CD4-positive, alpha-beta T cell treated with Interleukin-2 at 100 ng/mL for 4 hours (primary cell): ENCODE results near the gene CEACAM3.

Experiments
- DNase-seq: peaks from one replicate; pipeline ENCODE4 v3.0.0-alpha.2; 2020; ENCODE audit warnings: low spot score

CEACAM3 gene

DNA sequence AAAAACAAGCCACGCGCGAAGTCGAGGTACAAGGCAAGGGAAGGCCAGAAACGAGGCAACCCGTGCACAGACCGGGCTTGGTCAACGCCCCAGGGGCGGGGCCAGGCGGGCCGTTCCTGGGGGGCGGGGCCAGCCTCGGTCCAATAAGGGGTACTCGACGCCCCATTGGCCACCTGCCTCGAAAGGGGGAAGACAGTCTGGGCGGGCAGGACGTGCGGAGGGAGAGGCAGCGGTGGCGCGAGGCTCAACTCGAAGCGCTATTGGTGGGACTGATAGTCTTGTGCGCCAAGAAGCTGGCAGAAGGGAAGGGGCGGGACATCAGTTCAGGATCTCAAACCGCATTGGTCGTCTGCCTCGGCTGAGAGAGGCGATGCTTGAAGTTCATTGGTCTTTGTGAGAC is 48.2 kb downstream of the CEACAM3 start, which contains the start of gene LYPD4:
Gene LYPD4 (minus strand): TSS at position 83 of the 400 bp plus-strand sequence. CDS start 5,398 bp downstream, outside the sequence.
- no peak for DNase-seq

DNA sequence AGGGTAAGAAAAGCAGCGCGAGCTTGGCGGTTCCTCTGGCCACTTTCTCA is 48.4 kb downstream of the CEACAM3 start, which contains the start of gene DMRTC2:
Gene DMRTC2 (plus strand): TSS at position 42 of the 50 bp plus-strand sequence. CDS start 2,387 bp downstream, outside the sequence.
- no peak for DNase-seq

DNA sequence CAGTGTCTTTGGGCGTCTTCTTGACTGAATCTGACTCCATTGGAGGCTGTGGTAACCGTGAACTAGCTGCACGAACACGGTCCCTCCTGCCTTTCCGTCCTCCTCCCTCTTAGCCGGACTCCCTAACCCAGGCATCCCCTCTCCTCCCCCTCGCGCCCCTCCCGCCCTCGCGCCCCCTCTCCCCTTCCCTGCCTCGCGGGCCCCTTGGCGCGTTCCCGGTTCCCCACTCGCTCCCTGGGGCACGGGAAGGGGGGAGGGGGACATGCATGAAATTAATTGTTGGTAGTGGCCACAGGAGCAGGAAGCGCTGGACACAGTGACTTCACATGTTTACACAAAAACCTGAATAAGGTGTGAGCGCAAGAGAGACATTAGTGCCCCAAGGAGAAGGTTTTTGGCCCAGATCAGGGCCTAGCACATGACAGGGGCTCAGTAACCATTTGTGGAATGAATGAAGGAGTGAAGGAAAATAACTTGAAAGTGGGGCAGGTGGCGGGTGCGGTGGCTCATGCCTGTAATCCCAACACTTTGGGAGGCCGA is 48.7 kb downstream of the CEACAM3 start:
- no peak for DNase-seq

DNA sequence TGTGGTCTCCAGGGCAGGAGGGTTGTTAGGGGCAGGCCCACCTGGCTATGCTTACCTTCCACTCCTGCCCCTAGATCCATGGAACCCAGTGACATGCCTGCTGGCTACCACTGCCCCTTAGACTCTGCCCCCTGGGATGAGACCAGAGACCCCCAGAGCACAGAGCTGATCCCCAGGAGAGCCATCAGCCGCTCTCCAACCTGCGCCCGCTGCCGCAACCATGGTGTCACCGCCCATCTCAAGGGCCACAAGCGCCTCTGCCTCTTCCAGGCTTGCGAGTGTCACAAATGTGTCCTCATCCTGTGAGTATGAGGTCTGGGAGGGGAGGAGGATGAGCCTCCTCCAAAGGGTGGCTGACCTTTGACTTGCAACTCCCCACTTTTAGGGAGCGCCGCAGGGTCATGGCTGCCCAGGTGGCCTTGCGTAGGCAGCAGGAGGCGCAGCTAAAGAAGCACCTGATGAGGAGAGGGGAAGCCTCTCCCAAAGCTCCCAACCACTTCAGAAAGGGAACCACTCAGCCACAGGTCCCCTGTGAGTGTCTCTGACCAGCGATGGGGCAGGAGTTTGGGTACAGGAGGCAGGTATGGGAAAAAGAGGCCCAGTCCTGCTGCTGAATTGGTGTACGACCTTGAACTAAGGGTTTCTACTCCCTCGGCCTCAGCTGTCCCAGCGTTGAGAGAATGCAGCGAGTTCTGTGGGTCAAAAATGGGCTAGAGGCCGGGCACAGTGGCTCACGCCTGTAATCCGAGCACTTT is 51.1 kb downstream of the CEACAM3 start:
- DNase-seq = no peak

DNA sequence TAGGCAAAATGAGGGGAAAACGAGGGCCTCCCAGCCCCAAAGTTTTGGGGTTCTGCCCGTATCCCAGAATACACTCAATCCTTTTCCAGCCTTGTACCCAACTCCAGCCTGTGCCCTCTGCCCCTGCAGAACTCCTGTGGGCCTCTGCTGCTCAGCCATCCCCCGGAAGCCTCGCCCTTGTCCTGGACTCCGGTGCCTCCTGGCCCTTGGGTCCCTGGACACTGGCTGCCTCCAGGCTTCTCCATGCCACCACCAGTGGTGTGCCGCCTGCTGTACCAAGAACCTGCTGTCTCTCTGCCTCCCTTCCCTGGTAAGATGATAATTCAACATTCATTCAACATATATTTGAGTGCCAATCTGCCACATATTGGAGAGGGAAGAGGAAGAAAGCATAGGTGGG is 52.3 kb downstream of the CEACAM3 start:
- DNase-seq = no peak

DNA sequence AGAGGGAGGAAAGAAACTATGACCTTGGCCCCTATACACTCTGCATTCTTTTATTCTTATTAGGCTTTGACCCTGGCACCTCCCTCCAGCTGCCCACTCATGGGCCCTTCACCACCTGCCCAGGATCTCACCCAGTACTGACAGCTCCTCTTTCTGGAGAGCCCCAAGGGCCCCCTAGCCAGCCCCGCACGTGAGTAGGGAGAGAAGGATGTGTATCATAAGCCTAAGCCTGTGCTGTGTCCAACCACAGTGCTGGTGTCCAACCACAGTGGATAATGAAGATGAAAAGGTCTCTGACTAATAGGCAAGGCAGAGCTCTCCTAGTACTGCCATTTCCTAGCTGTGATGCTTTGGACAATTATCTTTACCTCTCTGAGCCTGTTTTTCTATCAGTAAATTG is 52.7 kb downstream of the CEACAM3 start:
- DNase-seq = no peak

DNA sequence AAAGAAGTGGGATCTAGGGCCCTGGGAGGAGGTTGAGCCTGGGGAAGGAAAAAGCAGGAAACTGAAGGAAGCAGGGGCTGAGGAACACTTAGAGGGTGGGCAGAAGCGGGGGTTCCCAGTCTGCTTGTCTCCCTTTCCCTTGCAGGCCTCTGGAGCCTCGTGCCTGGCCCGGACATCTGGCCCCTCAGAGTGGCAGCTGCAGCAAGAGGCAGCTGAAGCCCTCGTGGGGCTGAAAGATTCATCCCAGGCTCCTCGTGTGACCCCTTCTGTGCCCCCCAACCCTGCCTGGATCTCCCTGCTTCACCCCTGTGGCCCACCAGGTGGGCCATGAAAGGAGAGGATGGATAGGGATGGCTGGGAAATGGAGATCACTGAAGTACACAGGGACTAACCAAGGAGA is 54.0 kb downstream of the CEACAM3 start:
- no peak for DNase-seq

DNA sequence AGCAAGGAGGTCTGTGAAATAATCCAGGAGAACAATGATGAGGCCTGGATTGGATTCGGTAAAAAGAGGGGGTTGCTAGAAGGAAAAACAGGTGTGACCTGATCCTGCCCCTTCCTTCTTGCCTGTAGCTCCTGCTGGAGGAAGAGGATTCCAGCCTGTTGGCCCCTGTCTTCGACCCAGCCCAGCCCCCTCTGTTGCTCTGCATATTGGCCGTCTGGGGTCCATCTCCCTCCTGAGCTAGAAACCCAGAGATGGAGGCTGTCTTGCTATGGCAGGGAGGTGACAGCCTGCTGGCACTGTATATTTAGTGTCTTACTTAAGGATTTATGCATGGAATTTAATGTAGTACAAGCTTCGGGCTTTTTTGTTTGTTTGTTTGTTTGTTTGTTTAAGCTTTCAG is 55.1 kb downstream of the CEACAM3 start:
- DNase-seq = no peak

DNA sequence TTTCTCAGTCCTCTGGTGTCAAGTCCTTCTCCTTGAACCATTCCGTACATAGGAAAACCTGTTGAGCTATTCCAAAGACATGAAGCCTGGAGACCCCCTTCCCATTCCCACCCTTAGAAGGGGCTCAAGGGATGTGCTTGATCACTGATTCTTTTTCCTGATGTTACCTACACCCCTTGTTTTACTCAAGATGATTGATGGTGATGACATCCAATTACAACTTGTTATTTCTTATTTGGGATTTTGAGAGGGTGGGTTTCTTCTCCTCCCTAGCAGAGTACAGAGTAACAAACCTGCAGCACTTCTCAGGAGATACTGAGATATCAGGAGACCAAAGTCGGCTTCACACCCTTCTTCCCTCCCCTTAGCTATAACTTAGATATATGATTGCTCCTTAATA is 57.0 kb downstream of the CEACAM3 start:
- DNase-seq = no peak

DNA sequence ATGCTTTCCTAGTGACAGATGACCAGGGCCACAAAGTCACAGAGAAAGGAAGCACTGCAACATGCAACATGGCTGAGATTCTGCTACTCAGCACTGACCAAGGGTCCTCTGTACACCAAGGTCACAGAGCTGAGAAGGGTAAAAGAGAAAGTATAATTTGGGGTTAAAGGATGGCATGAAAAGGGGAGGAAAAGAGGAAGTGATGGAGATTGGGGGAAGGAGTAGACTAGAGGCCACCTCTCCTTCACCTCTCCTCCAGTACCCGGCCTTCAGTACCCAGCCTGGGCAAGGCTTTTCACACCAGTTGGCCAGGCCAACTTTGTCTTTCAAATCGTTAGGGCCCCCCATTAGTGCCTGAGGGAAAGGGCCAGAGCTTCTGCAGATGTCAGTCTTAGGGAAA is 57.4 kb downstream of the CEACAM3 start:
- no peak for DNase-seq

DNA sequence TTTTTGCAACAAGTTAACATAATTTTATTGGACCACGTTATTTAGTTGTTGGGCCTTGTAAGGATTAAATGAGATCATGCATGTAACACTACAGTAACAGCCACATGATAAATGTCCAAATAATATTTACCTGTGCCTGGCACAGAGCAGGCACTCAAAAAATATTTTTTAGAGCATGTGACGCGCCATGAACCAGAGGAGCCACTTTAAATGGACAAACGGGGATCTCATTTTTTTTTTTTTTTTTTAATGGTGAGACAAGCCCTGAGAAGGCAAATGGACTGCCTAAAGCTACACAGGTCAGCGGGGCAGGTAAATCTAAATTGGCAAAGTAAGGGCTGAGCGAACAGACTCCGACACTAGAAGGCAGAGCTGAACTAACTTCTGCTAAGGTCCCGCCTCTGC is 62.8 kb downstream of the CEACAM3 start:
- DNase-seq = no peak

DNA sequence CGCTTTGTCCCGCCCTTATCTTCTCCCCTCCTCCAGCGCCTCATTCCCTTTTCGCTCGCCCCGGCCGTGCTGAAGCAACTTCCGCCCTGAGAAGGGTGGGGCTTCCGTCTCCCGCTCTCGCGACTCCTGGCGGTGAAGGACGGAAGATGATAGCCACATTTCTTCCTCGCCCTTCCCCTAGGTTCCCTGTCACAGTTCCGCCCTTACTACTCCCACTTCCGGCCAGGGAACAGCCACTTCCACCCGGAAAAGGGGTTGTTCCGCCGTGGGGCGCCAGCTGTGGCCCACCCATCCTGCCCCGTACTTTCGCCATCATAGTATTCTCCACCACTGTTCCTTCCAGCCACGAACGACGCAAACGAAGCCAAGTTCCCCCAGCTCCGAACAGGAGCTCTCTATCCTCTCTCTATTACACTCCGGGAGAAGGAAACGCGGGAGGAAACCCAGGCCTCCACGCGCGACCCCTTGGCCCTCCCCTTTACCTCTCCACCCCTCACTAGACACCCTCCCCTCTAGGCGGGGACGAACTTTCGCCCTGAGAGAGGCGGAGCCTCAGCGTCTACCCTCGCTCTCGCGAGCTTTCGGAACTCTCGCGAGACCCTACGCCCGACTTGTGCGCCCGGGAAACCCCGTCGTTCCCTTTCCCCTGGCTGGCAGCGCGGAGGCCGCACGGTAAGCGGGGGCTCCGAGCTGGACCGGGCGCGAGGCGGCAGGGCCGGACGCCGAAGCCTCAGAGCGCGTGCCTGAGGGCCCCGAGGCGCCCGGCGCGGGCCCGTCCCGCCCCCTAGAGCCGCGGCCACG is 63.4 kb downstream of the CEACAM3 start, which contains the start of gene RPS19:
Gene RPS19 (plus strand): TSS at position 638 of the 801 bp plus-strand sequence. CDS start 520 bp downstream, outside the sequence.
- peak; percentile 99 for DNase-seq

DNA sequence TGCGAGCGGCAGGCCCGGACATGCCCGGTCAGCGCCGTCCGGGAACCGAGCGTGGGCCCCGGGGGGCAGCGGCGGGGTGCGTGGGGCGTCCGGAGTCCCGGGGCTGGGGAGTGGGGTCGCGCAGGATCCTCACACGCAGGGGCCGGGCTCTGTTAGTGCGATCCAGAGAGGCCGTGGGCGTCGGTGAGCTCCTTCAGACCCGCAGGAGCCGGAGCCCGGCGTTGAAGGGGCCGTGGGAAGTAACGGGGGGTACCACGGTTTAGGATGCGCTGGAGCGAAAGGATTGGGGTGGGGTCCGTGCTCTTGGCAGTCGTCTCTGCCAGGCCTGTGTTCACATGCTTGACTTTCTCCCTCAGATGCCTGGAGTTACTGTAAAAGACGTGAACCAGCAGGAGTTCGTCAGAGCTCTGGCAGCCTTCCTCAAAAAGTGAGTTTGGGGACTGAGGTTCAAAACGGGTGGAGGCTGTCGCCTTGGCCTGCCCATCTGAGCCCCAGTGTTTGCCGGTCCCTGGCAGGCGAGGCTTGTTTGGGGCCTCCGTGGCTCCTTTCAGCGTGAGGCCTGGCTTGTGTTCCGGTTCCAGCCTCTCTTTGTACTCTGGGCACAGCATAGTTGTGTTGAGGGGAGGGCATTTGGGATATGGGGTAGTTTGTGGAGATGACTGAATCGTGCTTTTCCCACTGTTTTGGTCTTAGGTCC is 64.2 kb downstream of the CEACAM3 start:
- DNase-seq = no peak
